G401 (cell line): ENCODE data around the gene PIP5K1B. TPM values are rescaled to one million over a fixed set of nuclear protein-coding genes. Genes with fewer than 3 reads are reported as not detected.

ENCODE experiments used
- DNase-seq: peaks from one replicate; pipeline ENCODE4 v3.0.0-alpha.2; 2015; ENCODE audit warnings: low spot score
- in situ Hi-C: cut with HindIII; loops from 2 replicates; pipeline ENCODE4 v1.10.0; 2016; ENCODE audit warnings: low sequenced_read_pairs, mixed read lengths
- total RNA-seq: library from RNA; depleted of rRNA; stranded (reverse); fragments of >200 nt; shearing (Covaris generic); gene quantifications from 2 replicates; pipeline ENCODE4 v1.2.3, GENCODE V29; 2014

Gene PIP5K1B
- total RNA-seq, 1 experiment from 2014 or later: not detected

- in situ Hi-C loops: no loop called here
- no peak for DNase-seq
These were observed 50.7 kb downstream of the PIP5K1B start for GRCh38 chr9:68755752-68756151.

GRCh38 chr9:68759981-68760673, 55.1 kb downstream of the PIP5K1B start:
- in situ Hi-C loops: no loop called here
- no peak for DNase-seq

GRCh38 chr9:68760674-68761333, 55.8 kb downstream of the PIP5K1B start:
- in situ Hi-C loops: no loop called here

GRCh38 chr9:68762570-68762969, 57.5 kb downstream of the PIP5K1B start:
- DNase-seq: no peak
- in situ Hi-C loops: no loop called here

More at GRCh38 chr9:68760674-68761333, 55.8 kb downstream of the PIP5K1B start:
- DNase-seq: peak; percentile 93

GRCh38 chr9:68763104-68763503, 58.1 kb downstream of the PIP5K1B start:
- in situ Hi-C loops: no loop called here
- DNase-seq: no peak

- no peak for DNase-seq
- in situ Hi-C loops: no loop called here
These were observed 63.6 kb downstream of the PIP5K1B start for GRCh38 chr9:68768619-68769018.

GRCh38 chr9:68769852-68770251, 64.8 kb downstream of the PIP5K1B start:
- in situ Hi-C loops: no loop called here
- no peak for DNase-seq

- in situ Hi-C loops: no loop called here
- DNase-seq: no peak
These were observed 66.3 kb downstream of the PIP5K1B start for GRCh38 chr9:68771376-68771775.

GRCh38 chr9:68775003-68775730, 70.1 kb downstream of the PIP5K1B start:
- DNase-seq: no peak
- in situ Hi-C loops: no loop called here

- in situ Hi-C loops: no loop called here
- DNase-seq: no peak
These were observed 72.2 kb downstream of the PIP5K1B start for GRCh38 chr9:68777070-68777763.

- in situ Hi-C loops: no loop called here
- DNase-seq: no peak
These were observed 73.6 kb downstream of the PIP5K1B start for GRCh38 chr9:68778635-68779034.

- in situ Hi-C loops: no loop called here
- DNase-seq: peak; percentile 85
These were observed 74.7 kb downstream of the PIP5K1B start for GRCh38 chr9:68779558-68780379.

- DNase-seq: no peak
- in situ Hi-C loops: no loop called here
These were observed 75.3 kb downstream of the PIP5K1B start for GRCh38 chr9:68780380-68780712.

- in situ Hi-C loops: no loop called here
- no peak for DNase-seq
These were observed 75.7 kb downstream of the PIP5K1B start for GRCh38 chr9:68780720-68781119.

GRCh38 chr9:68781928-68782327, 76.9 kb downstream of the PIP5K1B start:
- in situ Hi-C loops: no loop called here
- DNase-seq: peak; percentile 80

GRCh38 chr9:68782546-68782945, 77.5 kb downstream of the PIP5K1B start:
- no peak for DNase-seq
- in situ Hi-C loops: no loop called here

GRCh38 chr9:68785965-68786364, 80.9 kb downstream of the PIP5K1B start:
- DNase-seq: no peak
- in situ Hi-C loops: no loop called here

GRCh38 chr9:68791169-68791568, 86.1 kb downstream of the PIP5K1B start:
- DNase-seq: no peak
- in situ Hi-C loops: no loop called here
